ENCODE measurements around the gene ADAM8.
A peak's percentile ranks its signal among the peaks of the same experiment; 100 is the strongest.
"Not testable (repeated sequence)": the region's sequence is repeated elsewhere in the genome, so short reads cannot be mapped to it uniquely, and the experiment has no call there.

ADAM8 gene

GRCh38 chr10:133267829-133268228 is 8.8 kb downstream of the ADAM8 start:
- DNase-seq (ENCODE audit: low spot score), result no peak

- DNase-seq (ENCODE audit: low spot score), result no peak
Measured at GRCh38 chr10:133267293-133267692, 9.4 kb downstream of the ADAM8 start.

- DNase-seq (ENCODE audit: low spot score), result no peak
Measured at GRCh38 chr10:133266056-133266795, 10.4 kb downstream of the ADAM8 start.

DNA sequence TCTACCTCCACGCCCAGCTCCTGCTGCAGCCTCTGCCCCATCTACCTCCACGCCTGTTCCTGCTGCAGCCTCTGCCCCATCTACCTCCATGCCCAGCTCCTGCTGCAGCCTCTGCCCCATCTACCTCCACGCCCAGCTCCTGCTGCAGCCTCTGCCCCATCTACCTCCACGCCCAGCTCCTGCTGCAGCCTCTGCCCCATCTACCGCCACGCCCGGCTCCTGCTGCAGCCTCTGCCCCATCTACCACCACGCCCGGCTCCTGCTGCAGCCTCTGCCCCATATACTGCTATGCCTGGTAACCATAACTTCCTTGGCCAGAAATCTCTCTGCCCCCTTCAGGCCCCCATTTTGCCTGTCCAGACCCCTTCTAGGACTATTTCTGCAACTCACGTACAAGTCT is 11.6 kb downstream of the ADAM8 start:
- DNase-seq (ENCODE audit: low spot score), result not testable (repeated sequence)

DNA sequence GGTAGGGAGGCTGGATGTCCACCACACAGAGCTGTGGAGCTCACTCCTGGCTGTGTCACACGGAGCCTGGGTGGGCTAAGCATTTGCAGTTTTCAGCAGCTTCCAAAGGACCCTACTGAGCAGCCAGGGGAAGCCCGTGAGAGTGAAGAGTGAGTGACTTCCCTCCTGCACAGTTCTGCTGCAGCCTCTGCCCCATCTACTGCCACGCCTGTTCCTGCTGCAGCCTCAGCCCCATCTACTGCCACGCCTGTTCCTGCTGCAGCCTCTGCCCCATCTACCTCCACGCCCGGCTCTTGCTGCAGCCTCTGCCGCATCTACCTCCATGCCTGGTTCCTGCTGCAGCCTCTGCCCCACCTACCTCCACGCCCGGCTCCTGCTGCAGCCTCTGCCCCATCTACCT is 12.2 kb downstream of the ADAM8 start:
- DNase-seq (ENCODE audit: low spot score), result no peak

DNA sequence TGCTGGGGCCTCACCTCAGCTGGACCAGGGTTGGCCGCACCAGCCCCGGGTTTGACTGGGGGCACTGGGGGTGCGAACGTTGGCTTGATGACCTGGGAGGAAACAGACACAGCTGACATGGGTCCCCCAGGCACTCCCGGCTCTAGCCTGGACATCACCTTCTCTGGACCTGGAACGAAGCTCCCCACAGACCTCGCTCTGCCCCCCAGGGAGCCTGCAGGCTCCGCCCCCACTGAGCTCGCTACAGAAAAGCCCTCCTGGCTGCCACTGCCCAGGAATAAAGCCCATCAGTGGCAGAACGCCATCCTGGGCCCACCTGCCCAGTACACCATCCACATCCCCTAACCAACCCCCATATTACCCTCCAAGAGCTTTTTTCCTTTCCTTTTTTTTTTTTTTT is 13.0 kb downstream of the ADAM8 start:
- no peak for DNase-seq (ENCODE audit: low spot score)

DNA sequence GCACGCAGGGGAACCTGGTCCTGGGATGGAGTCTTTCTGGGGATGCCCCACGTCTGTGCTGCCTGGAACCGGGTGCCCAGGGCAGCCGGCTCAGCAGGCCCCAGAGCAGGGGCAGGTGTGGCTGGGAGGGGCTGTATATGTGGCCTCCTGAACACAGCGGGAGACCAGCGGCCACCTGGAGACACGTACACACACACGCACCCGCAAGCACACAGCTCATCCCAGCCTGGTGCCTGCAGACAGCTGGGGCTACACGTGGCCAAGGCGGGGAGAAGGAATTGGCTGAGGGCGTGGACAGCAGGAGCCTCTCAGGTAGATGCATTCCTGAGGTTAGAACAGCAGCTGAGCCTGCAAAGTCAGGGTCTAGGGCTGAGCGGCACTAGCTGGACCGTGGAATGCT is 14.0 kb downstream of the ADAM8 start:
- no peak for DNase-seq (ENCODE audit: low spot score)

DNA sequence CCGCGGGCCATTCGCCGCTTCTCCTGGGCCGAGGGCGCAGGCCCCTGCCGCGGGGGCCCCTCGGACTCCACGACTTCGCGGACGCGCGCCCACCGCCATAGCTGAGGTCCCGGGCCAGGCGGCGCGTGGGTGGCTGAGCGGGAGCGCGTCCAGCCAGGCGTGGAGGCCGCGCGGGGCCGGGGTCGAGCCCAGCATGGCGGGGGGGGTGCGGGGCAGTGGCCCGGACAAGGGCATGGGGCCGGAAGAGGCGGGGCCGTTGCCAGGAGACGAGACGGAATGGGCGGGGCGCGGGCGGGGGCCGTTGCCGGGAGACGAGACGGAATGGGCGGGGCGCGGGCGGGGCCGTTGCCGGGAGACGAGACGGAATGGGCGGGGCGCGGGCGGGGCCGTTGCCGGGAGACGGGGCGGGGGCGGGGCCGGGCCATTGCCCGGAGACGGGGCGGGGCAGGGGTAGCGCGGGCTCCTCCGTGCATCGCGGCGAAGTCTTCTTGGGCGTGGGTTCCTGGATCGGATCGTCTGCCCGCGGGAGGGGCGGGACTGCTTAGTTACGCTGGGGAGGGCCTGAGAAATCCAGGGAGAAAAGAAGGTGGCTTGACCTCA is 14.8 kb downstream of the ADAM8 start:
- peak; percentile 96 for DNase-seq (ENCODE audit: low spot score)

DNA sequence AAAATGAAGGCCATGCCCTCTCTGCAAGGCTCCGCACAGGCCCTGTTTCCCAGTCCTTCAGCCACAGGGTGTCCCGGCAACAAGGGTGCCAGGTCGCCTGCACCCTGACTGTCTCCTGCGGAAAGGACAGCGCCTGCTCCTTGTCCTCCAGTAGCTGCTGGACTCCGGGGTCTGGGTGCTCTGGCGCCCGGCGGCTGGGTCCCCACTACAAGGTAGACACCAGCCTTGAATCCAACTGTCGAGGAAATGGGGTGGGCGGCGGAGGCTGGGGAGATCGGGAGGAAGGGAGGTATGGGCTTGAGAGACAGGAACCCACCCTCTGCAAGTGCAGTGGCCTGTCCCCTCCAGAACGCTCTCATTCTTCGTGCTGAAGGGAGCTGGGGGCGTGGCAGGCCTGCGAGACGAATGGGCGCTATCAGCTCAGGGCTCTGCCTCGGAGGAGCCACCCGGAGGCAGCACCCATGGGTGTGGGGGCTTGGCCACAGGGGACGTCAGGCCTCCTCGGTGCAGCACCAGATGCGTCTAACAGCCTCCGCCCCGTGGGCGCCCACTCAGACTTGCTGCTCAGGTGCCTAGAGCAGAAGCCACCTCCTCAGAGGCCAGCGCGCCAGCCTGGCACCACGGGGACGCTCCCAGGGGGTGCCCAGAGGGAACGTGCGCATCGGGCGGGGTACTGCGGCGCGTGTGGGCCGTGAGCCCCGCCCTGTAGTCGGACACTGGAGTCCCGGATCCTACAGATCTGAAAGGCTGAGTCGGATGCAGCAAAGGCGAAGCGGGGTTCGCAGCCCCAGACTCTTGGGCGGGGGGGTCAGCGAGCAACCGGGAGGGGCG is 15.6 kb downstream of the ADAM8 start:
- DNase-seq (ENCODE audit: low spot score), result peak; percentile 79

- DNase-seq (ENCODE audit: low spot score), result no peak
Measured at GRCh38 chr10:133259602-133259989, 17.1 kb downstream of the ADAM8 start.

DNA sequence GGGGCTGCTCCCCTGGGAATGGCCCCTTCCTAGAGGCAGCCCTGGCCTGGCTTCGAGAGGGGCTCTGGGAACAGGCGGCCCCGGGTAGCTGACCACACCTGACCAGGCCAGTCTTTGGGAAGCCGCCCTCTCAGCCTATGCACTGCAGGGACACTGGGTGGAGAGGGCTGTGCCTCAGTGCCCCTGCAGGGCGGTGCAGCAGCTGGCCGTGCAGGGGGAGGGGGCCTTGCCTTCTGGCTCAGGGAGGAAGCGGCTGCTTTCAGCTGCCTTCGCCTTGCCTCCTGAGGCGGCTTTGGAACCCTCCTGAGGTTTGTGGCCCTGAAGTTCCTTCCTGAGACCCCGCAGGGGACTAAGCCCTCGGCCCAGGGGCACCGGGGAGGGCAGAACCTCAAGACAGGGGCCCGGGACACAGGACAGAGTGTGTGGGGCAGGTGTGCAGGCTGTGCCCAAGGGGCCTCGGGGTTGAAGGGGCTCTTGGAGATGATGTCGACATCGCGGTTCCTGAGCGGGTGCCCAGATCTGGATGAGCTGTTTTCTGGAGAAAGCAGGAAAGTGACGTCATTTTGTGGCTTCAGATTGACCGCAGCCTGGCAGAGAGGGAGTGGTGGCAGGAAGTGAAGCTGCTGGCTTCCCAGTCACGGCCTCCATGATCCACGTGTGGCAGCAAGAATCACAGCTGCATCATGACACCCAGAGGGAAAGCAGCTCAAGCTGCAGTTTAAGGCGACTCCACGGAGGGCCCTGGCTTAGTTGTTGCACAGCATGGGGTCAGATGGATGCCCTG is 17.7 kb downstream of the ADAM8 start:
- DNase-seq (ENCODE audit: low spot score), result peak; percentile 96

DNA sequence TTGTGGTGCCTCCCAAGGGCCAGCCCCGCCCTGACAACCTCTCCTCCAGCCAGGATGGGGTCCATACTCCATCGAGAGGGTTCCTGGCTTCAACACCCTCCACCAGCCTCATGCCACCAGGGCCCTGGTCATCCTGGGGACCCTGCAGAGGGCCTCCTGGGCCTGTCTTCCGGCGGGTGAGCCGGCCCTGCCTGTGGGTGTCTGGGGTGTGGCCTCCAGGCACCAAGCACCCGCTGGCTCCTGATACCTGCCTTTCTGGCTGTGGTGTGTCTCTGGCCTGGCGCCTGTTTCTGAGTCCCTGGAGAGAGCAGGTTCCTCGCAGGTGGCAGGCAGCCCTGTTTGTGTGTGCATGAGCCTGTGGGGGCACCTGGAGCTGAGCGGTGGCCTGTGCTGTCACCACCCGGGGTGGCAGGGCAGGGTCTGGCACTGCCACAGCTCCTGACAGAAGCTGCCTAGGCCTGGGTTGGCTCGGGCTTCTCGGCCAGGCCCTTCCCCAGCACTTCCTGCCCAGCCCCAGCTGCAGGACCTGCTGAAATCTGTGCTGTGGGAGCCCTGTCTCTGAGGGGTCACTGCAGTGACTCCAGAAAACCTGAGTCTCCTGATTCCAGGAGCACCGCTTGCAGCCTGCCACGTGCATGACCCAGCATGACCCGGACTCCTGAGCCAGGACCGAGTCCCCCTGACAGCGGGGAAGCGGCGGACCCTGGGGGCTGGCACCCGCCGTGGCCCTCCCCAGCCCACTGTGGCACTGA is 18.4 kb downstream of the ADAM8 start:
- DNase-seq (ENCODE audit: low spot score), result no peak

DNA sequence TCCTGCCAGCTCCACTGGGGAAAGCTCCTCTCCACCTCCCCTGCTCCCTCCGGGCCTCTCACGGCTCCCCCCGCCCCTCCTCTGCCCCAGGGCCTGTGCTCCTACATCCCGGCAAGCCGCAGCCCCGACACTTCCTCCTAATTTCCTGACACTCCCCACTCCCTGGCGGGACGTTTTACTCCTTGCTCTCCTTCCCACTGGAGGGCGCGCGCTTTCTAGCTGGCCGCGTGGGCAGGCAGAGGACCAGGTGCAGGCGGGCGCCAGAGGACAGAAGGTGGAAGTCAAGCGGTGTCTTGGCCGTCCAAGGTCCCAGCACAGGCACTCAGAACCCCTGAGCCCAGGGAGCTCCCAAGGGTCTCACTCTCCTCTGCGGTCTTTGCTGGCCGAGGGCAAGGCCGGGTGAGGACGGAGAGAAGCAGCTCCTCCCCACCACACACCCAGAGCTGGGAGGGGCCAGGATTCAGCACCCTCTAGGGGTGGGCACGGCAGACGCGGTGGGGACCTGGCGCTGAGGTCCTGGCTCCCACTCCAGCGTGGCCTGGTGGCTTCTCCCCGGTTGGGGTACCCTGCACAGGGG is 19.1 kb downstream of the ADAM8 start:
- DNase-seq (ENCODE audit: low spot score), result peak; percentile 69

DNA sequence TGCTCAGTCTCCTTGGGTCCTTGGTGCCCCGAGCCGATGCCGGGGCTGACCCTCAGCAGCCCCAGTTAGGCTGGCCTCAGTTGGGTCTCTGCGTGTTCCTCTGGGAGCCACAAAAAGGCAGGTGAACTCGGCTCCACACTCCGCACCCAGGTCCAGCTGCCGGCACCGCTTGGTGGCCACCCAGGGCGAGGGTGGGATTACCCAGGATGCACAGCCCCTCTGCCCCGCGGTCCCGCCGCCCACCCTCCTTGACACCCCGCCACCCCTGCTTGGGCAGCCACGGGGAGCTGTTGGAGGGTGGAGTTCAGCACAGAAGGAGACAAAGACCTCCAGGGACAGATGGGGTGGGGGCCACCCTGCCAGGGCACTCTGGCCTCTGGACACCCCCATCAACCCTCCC is 21.3 kb downstream of the ADAM8 start:
- DNase-seq (ENCODE audit: low spot score), result no peak

DNA sequence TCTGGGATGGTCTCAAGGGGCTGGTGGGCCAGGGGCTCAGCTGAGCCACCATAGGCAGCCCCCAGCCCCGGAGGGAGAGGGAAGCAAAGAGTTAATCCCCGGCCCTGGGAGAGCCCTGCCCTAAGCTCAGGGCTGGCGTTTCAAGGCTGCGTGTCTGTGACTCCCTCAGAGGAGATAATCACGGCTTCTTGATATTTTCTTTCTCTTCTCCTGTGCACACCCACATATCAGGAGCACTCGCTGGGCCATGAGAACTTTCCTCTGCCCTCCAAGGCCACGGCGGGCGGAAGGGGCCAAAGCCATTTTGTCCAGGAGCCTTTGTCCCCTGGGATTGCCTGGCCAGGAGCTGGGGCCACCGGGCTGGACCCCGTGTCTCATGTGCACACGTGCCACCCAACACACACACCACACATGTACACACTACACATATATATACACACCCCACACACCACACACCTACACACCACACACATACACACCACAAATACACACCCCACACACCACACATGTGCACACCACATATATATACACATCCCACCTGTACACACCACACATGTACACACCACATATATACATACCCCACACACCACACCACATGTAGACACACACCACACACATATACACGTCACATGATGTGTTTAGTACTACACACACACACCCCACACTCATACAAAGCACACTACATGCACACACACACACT is 22.1 kb downstream of the ADAM8 start:
- DNase-seq (ENCODE audit: low spot score), result no peak

DNA sequence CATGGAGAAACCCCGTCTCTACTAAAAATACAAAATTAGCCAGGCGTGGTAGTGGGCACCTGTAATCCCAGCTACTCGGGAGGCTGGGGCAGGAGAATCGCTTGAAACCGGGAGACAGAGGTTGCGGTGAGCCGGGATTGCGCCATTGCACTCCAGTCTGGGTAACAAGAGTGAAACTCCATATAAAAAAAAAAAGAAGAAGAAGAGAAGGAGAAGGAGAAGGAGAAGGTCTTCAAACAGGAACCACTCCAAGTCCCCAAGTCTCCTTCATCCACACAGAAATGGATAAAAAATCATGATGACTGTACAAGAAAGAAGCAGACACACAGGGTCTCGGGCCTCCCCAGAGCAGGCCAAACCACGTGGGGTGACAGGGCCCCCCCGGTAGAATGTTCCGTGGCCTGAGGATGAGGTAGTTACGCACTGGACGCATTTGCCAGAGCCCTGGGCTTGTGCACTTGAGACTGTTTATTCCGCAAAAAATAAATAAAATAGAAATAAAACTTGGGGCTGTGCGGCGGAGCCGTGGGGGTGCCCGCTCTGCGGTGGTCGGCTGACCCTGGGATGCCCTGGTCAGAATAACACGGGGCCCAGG is 23.2 kb downstream of the ADAM8 start:
- DNase-seq (ENCODE audit: low spot score), result no peak

DNA sequence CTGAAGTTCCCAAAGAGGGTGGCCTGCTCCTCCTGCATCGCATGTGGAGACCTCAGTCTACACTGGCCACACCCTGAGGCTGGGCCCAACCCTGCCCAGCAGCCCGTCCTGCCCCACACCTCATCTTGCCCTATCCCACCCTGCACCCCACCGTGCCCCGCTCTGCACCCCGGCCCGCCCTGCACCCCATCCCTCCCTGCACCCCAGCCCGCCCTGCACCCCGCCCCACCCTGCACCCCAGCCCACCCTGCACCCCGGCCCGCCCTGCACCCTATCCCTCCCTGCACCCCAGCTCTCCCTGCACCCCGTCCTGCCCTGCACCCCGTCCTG is 24.5 kb downstream of the ADAM8 start:
- no peak for DNase-seq (ENCODE audit: low spot score)

GRCh38 chr10:133251388-133252222 is 25.1 kb downstream of the ADAM8 start:
- no peak for DNase-seq (ENCODE audit: low spot score)

DNA sequence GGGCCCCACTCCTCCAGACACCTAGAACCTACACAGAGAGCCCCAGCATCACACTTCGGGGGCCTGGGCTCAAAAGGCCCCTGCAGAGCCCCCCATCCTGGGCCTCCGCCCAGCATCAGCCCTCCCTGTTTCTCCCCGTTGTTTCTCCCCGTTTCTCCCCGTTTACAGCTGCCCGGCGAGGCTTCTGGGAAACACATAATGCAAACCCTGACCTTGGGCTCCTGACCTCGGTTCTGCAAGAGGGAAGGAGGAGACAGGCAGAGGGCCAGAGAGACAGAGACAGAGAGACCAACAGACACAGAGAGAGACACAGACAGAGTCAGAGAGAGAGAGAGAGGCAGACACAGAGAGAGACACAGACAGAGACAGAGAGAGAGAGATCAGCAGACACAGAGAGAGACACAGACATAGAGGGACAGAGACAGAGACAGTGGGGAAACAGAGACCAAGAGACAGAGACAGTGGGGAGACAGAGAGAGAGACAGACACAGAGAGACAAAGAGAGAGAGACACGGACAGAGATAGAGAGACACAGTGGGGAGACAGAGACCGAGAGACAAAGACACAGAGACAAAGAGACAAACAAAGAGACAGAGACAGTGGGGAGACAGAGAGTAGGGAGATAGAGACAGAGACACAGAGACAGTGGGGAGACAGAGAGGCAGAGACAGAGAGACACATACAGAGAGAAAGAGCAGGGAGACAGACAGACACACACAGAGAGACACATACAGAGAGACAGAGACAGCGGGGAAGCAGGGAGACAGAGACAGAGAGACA is 26.5 kb downstream of the ADAM8 start:
- no peak for DNase-seq (ENCODE audit: low spot score)

Data from GM03348 (cell line).